GM18951 (cell line): ENCODE measurements around the gene CDCP1.

Experiments used
- POLR2A ChIP-seq: IDR thresholded peaks from 4 replicates; pipeline ENCODE4 v1.6.1; 2011; ENCODE audit warnings: mild to moderate bottlenecking; ENCODE audit not compliant: insufficient read length, insufficient read depth; ENCODE audit errors: extremely low read depth
- in situ Hi-C: fragments of 300-500 bp; cut with MboI; formaldehyde crosslinking; loops from one replicate; pipeline ENCODE4 v1.12.0; 2022; ENCODE audit warnings: low sequenced_read_pairs, mixed read lengths, inconsistent platforms; ENCODE audit not compliant: unreplicated experiment

The CDCP1 gene

DNA sequence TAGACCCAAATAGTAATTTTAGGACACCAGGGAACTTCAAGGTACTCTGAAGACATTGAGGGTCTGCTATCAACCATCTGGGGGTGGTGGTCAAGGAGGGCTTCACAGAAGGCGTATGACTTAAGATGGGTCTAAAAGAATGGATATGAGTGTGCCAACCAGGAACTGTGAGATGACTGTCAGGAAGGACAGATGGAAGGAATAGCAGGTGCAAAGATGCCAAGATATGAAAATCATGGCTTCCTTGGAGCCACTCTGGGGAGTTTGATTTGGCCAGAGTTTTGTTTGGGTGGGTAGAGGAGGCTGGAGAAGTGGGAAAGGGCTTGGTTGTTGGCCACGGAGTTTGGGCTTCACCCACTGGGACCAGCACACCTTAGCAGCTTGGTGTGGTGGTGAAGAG lies 21.2 kb downstream of the CDCP1 start:
- in situ Hi-C loops: no loop called here
- no peak for TF ChIP-seq POLR2A

DNA sequence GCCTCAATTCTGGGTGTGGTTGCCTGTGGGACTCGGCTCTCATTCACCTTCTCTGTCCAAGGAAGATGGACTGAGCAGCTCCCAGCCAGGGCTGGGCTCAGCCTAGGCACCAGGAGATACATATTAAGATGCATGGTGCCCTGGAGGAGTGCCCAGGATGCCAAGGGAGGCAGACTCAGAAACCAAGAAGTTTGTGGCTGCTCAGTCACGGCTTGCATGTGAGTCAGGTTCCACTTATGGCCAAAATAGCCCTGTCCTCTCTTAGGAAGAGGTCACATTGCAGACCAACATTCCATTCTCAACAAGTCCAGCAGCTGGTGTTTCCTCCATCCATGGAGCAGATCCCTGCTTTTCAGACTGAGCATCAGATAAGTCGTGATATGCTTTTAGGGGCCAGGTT lies 21.8 kb downstream of the CDCP1 start:
- no peak for TF ChIP-seq POLR2A
- in situ Hi-C loops: no loop called here

DNA sequence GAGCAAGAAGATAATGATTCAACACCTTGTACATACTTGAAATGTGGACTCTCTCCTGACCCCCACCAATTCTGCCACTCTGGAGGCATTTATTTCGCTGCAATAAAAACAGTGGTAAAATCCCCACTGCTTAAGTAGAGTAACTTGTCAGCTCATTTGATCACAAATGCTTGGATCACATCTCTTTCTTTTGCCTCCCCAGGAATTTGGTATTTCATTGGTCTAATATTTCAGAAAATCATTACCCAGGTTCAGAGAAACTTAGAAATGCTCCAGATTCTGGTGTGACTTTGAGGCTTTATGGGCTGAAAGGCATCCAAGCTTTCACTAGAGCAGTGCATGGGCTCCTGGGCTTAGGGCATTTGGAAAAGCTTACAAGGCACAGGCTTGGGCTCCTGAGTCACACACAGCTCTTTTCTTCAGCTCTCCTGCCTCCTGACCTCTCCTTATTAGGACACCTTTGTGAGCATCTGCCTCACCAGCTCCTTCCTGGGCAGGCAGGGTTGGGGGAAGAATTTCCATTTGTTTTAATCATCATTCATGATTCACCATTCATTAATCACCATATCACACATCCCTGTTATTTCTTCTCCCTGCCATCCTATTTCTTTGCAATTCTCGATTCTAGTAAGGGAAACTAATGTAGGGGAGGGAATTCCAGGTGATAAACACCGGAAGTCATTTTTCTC lies 22.5 kb downstream of the CDCP1 start:
- TF ChIP-seq POLR2A: no peak
- in situ Hi-C loops: no loop called here

DNA sequence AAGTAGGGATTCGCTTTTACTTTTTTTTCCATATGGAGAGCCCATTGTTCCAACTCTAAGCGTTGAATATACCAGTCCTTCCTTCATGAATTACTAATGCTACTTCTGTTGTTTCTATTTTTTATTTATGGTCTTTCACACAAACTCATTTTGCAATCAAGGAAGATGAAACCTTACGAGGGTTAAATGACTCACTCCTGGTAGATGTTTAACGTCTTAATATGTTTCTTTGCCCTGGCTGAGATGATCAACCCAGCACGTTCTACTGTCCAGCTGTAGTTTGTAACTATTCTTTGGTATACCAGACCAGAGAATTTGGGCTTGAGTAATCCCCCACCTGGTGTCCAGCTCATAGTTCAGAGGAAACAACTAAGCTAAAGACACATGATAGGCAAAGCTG lies 23.1 kb downstream of the CDCP1 start:
- TF ChIP-seq POLR2A: no peak
- in situ Hi-C loops: no loop called here

DNA sequence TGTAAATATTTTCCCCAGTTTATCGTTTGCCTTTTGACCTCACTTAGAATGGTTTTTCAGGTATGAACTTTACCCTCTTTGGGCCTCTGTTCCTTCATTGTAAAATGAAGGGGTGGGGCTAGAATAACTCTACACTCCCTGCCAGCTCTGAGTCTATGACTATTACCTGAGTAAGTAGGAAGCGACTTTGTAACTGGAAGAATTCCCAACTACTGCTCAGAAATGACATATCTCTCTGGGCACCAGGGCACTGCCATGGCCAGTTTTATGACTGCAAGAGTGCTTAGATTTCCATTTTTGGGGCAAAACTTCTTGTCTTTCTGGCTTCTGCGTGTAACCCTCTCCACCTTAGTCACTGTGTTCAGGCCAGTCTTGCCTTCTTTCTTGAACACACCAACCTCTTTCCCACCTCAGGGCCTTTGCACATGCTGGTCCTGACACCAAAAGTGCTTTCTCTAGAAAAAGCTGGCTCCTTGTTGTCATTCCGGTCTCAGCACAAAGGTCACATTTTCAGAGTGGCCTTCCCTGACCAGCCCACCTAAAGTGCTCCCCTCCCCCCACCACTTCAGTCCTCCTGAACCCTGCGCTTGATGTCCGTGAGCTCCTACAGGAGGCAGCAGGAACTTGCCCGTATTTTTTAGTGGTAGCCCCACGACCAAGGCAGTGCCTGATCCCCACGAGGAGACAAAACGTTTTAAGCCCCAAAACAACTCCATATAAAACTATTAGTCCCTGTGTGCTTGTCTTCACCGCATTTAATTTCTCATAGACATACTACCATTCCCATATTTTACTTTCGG lies 25.6 kb downstream of the CDCP1 start:
- no peak for TF ChIP-seq POLR2A
- in situ Hi-C loops: no loop called here

DNA sequence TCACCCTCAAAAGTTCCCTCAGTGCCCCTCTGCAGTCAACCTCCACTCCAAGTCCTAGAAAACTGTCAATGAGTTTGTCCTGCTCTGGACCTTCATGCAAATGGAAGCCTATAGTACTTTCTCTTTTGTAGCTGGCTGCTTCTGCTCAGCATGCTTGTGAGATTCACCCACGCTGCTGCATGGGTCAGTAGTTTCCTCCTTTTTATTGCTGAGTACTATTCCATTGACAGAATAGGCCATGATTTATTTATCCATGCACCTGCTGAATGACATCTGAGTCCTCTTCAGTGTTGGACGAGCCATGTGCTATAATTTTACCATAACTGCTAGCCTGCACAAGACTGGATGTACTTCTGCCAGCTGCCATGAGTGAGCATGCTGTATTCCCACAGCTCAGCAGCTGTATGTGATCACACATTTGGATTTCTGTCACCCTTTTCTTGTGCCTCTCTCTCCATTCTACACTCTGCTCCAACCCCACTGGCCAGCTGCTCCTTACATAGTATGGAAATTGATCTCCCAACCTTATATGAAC lies 26.3 kb downstream of the CDCP1 start:
- in situ Hi-C loops: no loop called here
- no peak for TF ChIP-seq POLR2A

DNA sequence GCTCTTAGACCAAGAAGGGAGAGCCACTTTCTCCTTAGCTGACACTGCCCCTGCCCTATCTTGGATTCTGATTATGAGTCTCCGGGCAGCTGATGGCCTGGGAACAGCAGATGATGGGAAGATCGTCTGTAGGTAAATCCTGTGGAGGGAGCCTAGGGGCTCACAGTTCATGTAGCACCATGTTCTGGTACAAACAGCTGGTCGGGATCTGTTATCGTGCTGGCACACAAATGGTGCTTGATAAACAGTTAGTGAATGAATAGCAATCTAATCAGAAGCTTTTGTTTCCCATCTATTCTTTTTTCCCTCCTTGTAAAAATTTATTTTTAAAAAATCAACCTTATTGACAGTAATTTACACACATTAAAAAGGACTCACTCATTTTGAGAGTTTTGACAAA lies 26.8 kb downstream of the CDCP1 start:
- TF ChIP-seq POLR2A: no peak
- in situ Hi-C loops: no loop called here

DNA sequence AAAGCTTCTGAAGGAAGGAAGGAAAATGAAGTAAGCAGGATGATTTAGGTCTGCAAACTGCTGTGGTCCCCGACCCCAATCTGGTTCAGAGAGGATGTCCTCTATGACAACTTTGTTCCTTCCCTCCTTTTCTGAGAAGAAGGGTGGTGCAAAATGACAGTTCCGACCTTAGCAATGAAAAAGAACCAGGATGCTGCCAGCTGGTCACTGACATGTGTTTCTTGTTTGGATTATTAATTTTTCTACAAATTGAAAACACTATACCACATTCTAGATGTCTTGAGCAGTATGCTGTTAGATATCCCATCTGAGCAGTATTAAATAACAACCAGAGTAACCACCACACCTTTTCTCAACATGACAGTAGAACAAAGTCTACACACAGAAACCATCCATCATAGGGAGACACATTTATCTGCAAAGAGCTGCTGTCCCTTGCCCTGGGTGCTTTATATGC lies 27.5 kb downstream of the CDCP1 start:
- in situ Hi-C loops: no loop called here

DNA sequence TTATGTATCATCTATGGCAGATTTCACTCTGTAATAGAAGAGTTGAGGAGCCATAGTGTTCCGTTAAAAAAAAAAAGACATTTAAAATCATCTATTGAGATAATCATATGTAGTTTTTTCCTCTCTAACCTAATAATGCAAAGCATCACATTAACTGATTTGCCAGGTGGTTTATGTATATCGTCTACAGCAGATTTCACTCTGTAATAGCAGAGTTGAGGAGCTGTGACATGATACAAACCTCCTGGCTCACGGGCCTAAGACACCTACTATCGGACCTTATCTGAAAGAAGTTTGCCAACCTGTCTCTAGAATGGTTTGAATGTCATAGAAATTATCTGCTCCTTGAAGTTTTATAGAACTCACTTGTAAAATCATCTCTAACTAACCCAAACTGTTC lies 29.8 kb downstream of the CDCP1 start:
- no peak for TF ChIP-seq POLR2A
- in situ Hi-C loops: no loop called here

More for the DNA sequence above, 27.5 kb downstream of the CDCP1 start:
- no peak for TF ChIP-seq POLR2A

DNA sequence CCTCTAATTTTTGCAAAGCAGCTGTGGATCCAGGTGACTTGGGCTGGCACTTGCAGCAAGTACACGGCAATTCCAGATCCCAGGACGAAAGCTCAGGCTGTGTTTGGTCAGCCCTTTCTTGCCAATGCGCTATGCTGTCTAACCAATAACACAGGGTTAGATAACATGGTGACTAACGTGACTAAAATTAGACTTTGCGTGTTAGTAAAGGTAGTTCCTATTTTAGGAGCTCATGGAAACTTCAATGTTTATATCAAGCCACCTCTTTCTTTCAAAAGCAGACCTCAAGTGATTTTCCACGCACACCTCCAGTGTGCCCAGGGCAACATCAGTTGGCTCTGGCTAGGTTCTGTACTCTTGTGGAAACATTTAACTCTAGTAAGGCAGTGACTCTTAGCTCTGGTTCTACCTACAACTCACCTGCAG lies 32.5 kb downstream of the CDCP1 start:
- in situ Hi-C loops: no loop called here
- TF ChIP-seq POLR2A: no peak

DNA sequence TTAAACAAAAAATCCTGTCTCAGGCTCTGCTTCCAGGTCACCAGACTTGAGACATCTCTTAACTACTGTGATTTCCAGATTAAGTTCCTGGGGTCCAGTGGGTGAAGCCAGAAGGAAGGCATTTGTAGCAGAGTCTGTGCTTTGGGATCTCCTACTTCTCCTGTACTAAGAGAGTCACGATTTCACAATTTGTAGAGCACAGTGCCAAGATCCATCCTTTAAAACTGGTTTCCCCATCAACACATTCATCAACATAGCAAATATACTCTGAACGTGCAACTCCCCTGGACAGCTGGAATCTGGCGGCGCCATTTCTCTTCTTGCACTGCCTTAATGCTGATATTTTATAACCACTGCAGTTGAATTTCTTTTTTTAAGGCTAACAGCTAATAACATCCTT lies 33.2 kb downstream of the CDCP1 start:
- in situ Hi-C loops: no loop called here
- no peak for TF ChIP-seq POLR2A

DNA sequence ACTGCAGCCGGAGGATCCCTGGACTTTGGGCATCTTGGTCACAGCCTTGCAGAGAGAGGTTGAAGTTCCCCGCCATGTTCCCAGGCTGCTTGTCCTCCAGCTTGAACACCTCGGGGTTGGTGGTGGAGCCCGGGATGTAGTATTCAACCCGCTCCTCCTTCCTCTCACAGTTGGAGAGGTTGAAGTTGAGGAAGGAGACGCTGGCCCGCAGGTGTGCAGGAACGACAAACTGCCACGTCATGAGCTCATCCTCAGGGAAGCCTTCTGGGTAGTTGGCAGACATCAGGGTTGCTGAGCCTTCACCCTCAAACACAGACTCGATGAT lies 35.7 kb downstream of the CDCP1 start:
- TF ChIP-seq POLR2A: no peak
- in situ Hi-C loops: no loop called here

DNA sequence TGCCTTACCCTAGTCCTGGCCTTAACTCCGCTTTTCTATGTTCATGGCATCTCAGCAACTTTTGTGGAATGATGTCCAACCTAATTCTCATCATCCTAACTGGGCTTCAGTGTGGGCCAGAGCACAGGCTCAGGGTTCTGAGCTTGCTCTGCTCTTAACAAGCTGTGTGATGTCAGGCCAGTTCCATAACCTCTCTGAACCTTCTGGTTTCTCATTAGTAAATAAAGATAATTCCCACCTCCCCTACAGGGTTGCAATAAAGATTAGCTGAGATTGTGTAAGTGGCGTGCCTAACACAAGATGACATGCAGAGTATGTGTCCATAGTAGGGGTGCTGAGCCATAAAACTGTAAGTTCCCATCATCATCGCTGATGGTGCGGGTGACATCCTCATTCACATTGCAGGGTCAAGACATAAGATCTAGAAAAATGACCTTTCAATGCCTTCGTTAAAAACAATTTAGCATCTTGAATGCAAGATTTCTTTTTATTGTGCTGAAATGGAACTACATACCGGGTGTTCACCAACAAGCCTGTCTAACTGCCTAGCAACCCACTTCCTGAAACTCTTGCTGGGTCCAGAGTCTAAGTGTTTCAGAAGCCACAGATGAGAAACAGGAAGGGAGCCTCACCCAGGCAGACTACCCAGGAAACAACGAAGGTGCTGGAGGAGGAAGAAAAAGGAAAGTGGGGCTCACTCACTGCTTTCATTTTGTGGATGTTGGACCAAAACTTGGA lies 36.2 kb downstream of the CDCP1 start:
- no peak for TF ChIP-seq POLR2A
- in situ Hi-C loops: no loop called here

DNA sequence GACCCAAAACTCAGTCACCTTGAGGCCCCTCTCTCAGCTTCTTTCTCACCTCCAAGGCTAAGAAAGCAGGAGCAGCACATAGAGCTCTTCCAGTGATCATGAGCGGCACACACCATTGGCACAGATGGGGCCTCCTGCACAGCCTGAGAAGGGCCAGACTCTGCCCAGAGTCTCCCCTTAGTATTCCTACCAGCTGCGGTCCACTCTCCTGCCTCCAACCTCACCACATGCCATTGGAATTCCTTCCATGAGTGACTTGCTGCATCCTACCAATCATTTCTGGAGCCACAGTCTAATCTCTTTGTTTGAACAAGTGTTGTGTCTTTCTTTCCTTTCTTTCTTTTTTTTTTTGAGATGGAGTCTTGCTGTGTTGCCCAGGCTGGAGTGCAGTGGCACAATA lies 39.3 kb downstream of the CDCP1 start:
- in situ Hi-C loops: no loop called here
- no peak for TF ChIP-seq POLR2A
